ENCODE results near the gene PLXNC1.

- TF ChIP-seq SMC3 (IDR thresholded peaks at IDR 0.05; ENCODE audit: low read depth, low read length) (no peak), EZH2phosphoT487 (IDR thresholded peaks at IDR 0.05; ENCODE audit: borderline replicate concordance, low read depth) (no peak), CTCF (IDR thresholded peaks at IDR 0.05) (no peak), CHD2 (IDR thresholded peaks at IDR 0.05; ENCODE audit: low read length, partially characterized antibody) (no peak), REST (IDR thresholded peaks at IDR 0.05; ENCODE audit: low read depth, low read length) (no peak), USF2 (IDR thresholded peaks at IDR 0.05; ENCODE audit: borderline replicate concordance, low read depth, low read length) (no peak), POLR2AphosphoS5 (IDR thresholded peaks at IDR 0.05; ENCODE audit: low read depth, low read length) (no peak), IRF3 (IDR thresholded peaks at IDR 0.05; ENCODE audit: low read depth, low read length) (no peak), MAX (IDR thresholded peaks at IDR 0.05; ENCODE audit: low read depth) (no peak), GABPA (IDR thresholded peaks at IDR 0.05; ENCODE audit: low read depth) (no peak), RFX5 (IDR thresholded peaks at IDR 0.05; ENCODE audit: low read length) (no peak), YY1 (IDR thresholded peaks at IDR 0.05; ENCODE audit: low read depth) (no peak)
These were observed 59.7 kb downstream of the PLXNC1 start for GRCh38 chr12:94207849-94208621.

Data from SK-N-SH (cell line).